Occipital lobe (tissue), 2 donors: ENCODE data around the gene SLC17A9. TPM values are rescaled to one million over a fixed set of nuclear protein-coding genes. Genes with fewer than 3 reads are reported as not detected.

Source experiments
- DNase-seq: peaks from one replicate; lab custom pipeline; 2025; lab: John Stamatoyannopoulos, UW
- total RNA-seq: library from RNA; depleted of rRNA; stranded (reverse); fragments of >200 nt; gene quantifications from one replicate; pipeline ENCODE4 v1.2.3, GENCODE V29; 2014

Gene SLC17A9
- total RNA-seq, 1 donor from 2014 or later = 0.16 TPM

DNA sequence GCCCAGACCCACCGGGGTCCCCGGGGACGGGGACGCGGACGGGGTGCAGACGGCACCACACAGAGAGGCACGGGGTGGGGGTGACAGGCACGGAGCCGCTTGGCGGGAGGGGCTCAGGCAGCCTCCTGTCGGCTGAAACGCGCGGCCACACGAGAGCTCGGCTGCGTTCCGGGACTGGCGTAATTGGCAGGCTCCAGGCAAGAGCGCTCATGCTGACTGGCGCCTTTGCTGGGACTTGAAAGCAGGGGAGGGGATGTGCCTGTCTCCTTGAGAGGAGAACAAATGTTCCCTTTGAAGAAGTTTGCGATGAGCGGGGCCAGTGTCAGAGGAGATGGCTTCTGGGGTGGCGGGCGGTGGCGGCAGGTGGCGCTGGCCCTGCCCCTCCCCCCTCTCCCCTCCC is 28.5 kb downstream of the SLC17A9 start:
- DNase-seq = no peak

DNA sequence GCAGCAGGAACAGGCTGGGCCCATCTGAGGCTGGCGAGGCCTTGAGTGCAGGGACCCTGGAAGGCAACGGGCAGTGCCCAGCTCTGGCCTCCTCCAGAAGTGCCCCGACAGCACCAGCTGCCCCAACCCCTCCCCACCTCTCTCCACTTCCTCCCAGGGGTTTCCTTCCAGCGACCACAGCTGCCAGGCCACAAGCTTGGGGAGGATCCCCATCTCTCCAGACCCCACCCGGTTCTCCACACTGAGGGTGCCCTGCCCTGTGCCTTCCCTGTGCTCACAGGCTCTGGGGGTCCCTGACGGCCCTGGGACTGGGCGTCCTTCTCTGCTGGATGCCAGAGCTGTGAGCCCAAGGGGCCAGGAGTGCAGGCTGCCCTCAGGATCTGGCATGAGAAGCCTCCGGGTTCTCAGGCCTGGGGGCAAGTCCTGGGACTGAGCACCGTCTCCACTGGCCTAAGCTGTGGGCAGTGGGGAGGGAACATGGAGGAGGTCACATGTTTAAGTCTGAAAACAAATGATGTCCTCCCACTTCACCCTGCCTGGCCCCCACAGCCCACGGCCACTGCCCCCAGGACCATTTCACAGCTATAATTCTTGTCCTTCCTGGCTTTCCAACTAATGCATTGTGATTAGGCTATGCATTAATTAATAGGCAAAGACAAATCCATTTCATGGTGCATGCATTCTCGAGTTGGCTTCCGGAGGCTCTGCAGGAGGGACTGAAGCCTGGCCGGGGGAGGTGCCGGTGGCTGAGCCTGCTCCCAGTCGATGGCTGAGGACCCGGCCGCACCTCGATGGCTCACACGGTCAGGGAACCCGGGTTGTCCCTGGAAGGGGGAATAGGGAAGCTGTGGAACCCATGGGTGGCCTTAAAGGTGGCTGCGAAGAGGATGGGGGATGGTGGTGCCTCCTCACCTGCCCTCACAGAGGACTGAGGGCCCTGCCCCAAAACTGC is 29.9 kb downstream of the SLC17A9 start:
- DNase-seq = no peak

DNA sequence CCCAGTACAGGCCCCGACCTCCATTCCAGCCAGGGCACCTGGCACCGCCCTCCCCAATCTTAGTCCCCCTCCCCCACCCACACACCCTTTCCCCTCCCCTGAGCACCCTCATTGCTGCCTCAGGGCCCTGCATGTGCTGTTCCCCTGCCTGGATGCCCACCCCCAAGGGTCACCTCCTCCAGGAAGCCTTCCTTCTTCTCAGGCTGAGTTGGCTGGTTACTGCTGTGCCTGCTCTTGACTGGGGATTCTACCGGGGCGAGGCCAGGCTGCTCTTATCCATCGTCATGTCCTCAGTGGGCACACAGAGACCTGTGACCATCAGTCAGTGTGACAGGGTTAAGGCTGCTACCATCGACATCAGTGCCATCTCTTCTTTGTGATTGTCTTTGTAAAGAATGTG is 30.7 kb downstream of the SLC17A9 start:
- DNase-seq = no peak

DNA sequence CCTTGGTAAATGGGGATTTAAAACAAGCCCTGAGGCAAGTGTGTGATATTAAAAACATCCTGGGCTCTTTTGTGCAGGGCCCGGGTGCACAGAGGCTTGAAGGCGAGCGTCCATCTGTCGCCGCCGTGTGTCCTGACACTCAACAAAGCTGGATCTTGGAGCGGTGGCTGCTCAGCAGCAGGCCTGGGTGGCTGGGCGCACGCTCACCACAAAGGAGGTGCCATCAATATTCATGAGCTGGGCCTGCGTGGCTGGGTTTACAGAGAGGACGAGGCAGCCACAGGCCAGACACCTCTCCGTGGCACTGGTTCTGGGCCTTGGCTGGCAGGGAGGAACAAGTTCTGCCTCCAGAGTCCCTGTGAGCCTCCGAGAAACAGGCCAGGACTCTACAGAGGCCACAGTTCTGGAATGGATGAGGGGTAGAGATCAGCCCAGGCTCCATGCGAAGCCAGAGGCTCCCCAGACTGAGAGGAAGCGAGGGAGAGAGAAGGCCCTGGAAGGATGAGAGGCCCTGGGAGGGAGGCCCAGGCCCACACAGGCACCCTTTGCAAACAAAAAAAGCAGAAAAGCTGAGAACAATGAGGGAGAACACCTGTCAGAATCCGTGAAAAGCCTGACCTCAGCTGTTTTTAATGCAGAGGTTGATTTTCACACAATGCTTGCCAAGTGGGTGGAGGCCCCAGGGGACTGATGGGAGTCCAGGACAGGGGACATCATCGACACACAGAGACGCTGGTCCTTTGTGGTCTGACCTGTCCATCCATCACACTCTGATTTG is 32.3 kb downstream of the SLC17A9 start:
- DNase-seq = no peak

GRCh38 chr20:62985444-62985778 is 32.9 kb downstream of the SLC17A9 start:
- no peak for DNase-seq

DNA sequence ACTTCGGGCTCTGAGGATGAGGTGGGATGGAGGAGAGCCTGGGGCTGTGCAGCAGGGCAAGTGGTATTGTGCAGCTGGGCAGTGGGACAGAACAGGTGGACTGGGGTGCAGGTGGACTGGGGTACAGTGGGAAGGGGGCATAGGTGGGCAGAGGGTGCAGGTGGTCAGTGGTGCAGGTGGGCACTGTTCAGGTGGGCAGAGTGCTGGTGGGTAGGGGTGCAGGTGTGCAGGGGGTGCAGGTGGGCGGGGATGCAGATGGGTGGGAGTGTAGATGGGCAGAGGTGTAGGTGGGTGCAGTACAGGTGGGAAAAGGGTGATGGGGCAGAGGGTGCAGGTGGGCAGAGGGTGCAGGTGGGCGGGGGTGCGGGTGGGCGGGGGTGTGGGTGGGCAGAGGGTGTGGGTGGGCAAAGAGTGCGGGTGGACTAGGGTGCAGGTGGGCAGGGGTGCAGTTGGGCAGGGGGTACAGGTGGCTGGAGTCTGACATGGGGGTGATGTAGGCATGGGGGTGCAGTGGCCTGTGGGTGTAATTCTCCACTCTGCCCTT is 33.8 kb downstream of the SLC17A9 start:
- DNase-seq = no peak

- no peak for DNase-seq
These were observed 34.6 kb downstream of the SLC17A9 start for GRCh38 chr20:62987114-62987513.

DNA sequence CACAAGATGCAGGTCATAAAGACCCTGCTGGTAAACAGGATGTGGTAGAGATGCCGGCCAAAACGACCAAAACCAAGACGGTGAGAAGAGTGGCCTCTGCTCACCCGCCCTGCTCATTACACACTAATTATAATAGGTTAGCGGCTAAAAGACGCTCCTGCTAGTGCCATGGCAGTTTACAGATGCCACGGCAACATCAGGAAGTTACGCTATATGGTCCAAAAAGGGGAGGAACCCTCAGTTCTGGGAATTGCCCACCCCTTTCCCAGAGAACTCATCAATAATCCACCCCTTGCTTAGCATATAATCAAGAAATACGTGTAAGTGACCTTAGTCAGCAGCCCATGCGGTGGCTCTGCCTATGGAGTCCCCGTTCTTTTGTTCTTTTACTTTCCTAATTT is 36.7 kb downstream of the SLC17A9 start:
- no peak for DNase-seq

GRCh38 chr20:62990306-62990825 is 37.9 kb downstream of the SLC17A9 start:
- DNase-seq = no peak

DNA sequence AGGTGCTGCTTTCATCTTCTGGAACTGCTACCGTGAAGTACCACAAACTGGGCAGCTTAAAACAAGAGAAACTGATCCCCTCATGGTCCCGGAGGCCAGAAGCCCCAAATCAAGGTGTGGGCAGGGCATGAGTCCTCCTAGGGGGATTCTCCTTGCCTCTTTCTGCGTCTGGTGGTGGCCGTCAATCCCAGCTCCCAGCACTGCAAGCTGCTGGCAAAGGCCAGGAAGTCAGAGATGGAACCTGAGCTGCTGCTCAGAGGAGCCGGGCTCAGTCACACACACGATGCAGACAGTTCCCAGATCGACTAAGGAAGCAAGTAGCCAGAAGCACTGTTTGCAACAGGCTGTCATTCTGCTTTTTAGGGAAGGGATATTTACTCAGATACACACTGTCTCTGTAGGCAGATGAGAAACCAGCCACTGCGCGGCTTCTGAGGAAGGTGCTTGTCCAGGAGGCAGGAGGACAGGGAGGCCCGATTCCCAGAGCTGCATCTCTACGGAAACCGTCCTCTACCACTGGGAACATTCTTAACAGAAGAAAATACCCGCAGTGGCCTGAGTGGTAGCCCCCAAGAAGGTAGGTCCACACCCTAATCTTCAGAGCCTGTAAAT is 38.8 kb downstream of the SLC17A9 start:
- DNase-seq = no peak

DNA sequence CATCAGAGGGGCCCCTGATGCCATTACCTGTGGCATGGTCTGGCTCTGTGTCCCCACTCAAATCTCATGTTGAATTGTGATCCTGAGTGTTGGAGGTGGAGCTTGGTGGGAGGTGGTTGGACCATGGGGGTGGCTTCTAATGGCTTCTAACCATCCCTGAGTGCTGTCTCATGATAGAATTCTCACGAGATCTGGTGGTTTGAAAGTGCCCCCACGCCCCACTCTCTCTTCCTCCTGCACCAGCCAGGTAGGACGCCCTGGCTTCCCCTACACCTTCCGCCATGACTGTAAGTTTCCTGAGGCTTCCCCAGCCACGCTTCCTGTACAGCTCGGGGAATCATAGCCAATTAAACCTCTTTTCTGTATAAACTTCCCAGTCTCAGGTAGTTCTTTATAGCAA is 39.4 kb downstream of the SLC17A9 start:
- no peak for DNase-seq

DNA sequence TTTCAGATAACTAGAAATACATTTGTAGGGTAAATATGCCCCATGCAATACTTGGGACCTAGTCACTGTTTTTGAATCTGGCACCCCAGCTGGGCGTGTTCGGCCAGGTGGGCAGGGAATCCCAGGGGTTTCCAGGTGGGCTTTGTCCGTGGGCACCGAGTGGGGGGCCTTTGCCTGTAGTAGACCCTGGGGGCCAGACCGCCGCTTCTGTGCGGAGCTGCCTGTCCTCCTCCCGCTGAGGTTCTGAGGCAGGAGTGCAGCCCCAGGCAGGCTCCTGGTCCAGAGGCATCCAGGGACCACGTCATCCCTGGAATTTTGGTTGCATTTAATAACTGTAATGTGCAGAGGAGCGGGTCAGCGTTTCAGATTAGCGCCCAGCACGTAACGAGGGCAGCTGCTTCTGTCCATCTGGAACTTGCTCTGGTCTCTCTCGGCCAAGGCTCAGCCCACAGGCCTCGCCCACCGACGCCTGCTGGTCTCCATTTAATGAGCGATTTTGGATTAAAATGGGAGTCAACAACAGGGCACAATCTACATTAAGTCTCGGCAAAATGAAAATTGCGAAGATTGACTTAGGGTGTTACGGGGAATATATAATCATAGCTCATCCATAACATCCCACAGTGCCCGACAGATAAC is 41.5 kb downstream of the SLC17A9 start:
- DNase-seq = no peak

- DNase-seq = no peak
These were observed 42.4 kb downstream of the SLC17A9 start for GRCh38 chr20:62994869-62995281.

DNA sequence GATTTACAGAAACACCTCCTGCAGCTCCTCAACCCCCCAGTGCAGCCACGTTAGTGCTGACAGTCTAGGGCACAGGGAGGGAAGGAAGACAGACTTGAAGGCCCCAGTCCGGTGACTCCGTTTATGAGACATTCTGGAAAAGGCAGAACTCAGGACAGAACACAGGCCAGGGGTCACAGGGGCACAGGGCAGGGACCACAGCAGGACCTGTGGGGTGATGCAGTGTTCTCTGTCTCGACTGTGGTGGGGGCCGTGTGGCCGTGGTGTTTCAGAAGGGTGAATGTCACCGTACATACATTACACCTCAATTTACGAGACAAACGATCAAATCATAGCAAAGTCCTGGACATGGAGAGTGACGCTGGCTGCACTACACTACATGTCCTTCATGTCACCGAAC is 43.0 kb downstream of the SLC17A9 start:
- DNase-seq = no peak

- DNase-seq = no peak
These were observed 43.5 kb downstream of the SLC17A9 start for GRCh38 chr20:62995898-62996595.

DNA sequence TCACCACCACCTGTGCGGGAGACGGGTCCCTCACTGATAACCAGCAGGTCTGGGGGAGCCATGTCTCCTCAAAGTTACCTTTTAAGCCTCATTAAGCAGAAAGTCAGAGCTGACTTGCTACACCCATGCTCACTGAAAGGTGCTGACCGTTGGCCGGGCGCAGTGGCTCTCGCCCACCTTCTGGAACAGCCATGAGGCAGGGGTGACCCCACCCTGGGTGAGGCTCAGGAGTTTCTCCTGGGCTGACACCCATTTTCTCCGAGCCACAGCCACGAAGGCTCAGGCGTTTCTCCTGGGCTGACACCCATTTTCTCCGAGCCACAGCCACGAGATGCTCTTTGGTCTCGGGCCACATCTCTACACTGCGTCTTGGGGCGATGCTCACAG is 44.1 kb downstream of the SLC17A9 start:
- no peak for DNase-seq

DNA sequence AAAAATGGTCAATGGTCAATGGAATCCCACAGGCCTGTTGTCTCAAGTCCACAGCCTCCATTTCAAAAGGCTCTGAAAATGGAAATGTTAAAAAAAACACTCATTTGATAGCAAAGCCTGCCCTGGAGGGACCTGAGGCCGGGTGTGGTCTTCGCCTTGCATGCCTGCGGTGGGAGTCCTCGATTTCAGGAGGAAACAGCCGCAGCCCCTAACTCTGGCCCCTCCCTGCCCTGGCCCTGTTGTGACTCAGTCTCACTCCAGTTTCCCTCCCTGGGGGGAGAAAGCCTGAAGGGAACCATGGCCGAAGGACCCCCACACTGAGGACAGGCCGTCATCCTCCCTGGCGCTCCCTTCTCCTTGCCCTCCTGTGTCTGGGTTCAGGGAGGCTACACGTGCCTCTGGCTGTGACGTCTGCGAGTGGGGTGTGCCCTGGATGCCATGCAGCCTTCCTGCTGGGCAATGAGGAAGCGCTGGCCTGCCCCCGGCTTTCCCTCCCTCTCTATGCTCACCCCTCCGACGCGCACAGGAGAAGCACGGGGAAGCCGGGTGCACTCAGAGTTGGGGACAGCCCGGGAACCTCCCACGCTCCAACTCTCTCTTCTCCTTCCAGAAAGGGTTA is 45.0 kb downstream of the SLC17A9 start:
- DNase-seq = no peak

GRCh38 chr20:62998449-62998848 is 45.9 kb downstream of the SLC17A9 start:
- no peak for DNase-seq

GRCh38 chr20:62999580-62999979 is 47.1 kb downstream of the SLC17A9 start:
- no peak for DNase-seq

DNA sequence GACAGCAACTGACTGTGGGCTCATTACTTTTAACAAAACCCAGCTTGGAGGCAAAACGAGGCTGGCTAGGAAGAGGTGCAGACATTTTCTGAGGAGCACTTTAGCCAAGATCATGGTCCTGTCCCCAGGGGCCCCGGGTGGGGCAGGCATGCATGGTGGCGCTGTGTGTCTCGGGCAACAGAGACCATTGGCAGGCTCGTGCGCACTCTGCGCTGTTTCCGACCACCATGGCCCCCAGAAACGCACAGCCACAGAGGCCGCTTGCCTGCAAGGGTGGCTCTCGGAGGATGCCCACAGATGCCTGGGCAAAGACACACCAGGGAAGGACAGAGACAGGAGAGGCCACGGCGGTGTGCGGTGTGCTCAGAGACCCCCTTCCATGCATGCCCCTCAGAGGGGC is 47.5 kb downstream of the SLC17A9 start:
- no peak for DNase-seq
